ENCODE measurements around the gene MSANTD2.

GRCh38 chr11:124756033-124756752 lies 44.0 kb downstream of the MSANTD2 start:
- TF ChIP-seq EP300 (IDR thresholded peaks at IDR 0.05) (no peak), CTCF (IDR thresholded peaks at IDR 0.05) (no peak), RAD21 (conservative IDR thresholded peaks at IDR 0.05 in 1 of 2, IDR thresholded peaks at IDR 0.05 in 1 of 2) (no peak)
